Karpas-422 (cell line): Measurements from ENCODE around the gene KCNC1. TPM values are rescaled to one million over a fixed set of nuclear protein-coding genes. Genes with fewer than 3 reads are reported as not detected.

ENCODE experiments used
- DNase-seq: peaks from one replicate; pipeline ENCODE4 v3.0.0-alpha.2; 2015
- H2AFZ ChIP-seq: fragments of 200-600 bp; sonication (generic); 2 replicates; pipeline ENCODE4 v1.6.1; 2014; ENCODE audit warnings: antibody characterized with exemption, low read length, mixed read lengths
- H3K27ac ChIP-seq: fragments of 200-600 bp; sonication (generic); 2 replicates; pipeline ENCODE4 v1.5.1; 2014; ENCODE audit warnings: mild to moderate bottlenecking, low read length, moderate library complexity
- H3K27me3 ChIP-seq: fragments of 200-600 bp; sonication (generic); 2 replicates; pipeline ENCODE4 v1.6.1; 2014; ENCODE audit warnings: low read length, mixed read lengths
- H3K36me3 ChIP-seq: fragments of 200-600 bp; sonication (generic); 2 replicates; pipeline ENCODE4 v1.6.1; 2014; ENCODE audit warnings: low read length, mixed read lengths; ENCODE audit not compliant: insufficient read depth
- H3K4me1 ChIP-seq: fragments of 200-600 bp; sonication (generic); 2 replicates; pipeline ENCODE4 v1.6.1; 2014; ENCODE audit warnings: mild to moderate bottlenecking, low read length, mixed read lengths
- H3K4me2 ChIP-seq: fragments of 200-600 bp; sonication (generic); 2 replicates; pipeline ENCODE4 v1.6.1; 2014; ENCODE audit warnings: low read length, low read depth, mild to moderate bottlenecking; ENCODE audit not compliant: poor library complexity, severe bottlenecking
- H3K4me3 ChIP-seq: fragments of 200-600 bp; sonication (generic); 2 replicates; pipeline ENCODE4 v1.5.1; 2014; ENCODE audit warnings: mild to moderate bottlenecking, antibody characterized with exemption, low read length, mixed read lengths
- H3K79me2 ChIP-seq: fragments of 200-600 bp; sonication (generic); 2 replicates; pipeline ENCODE4 v1.6.1; 2014; ENCODE audit warnings: mild to moderate bottlenecking, low read length, mixed read lengths
- H3K9ac ChIP-seq: fragments of 200-600 bp; sonication (generic); 2 replicates; pipeline ENCODE4 v1.6.0; 2014; ENCODE audit warnings: low read length
- H3K9me2 ChIP-seq: fragments of 200-600 bp; sonication (generic), shearing (Covaris generic); replicated peaks from 2 replicates; pipeline ENCODE4 v1.6.0; 2014; ENCODE audit warnings: mild to moderate bottlenecking, low read length, moderate library complexity; ENCODE audit not compliant: insufficient read depth
- H3K9me3 ChIP-seq: fragments of 300-700, 200-600 bp; sonication (generic); 2 replicates; pipeline ENCODE4 v1.6.1; 2014; ENCODE audit warnings: low read length, mixed read lengths
- H4K20me1 ChIP-seq: fragments of 200-600 bp; sonication (generic); 2 replicates; pipeline ENCODE4 v1.6.1; 2014; ENCODE audit warnings: mild to moderate bottlenecking, antibody characterized with exemption, low read length, low read depth; ENCODE audit not compliant: insufficient read depth
- total RNA-seq: library from RNA; depleted of rRNA; stranded (reverse); fragments of >200 nt; shearing (Covaris generic); gene quantifications from 2 replicates; pipeline ENCODE4 v1.2.3, GENCODE V29; 2014; ENCODE audit warnings: low replicate concordance

KCNC1 gene
- total RNA-seq, 1 experiment from 2014 or later, result not detected

- DNase-seq, result no peak
- Histone ChIP-seq H3K79me2 (no peaks in the 10 kb centered on the region), H3K9ac (no peak overlapping the region), H2AFZ (no peak overlapping the region), H3K9me3 (no peaks in the 10 kb centered on the region), H3K9me2 (no peaks in the 10 kb centered on the region), H3K4me3 (no peak overlapping the region), H3K36me3 (no peaks in the 10 kb centered on the region), H3K27ac (no peak overlapping the region), H3K4me1 (0 out of 2 replicates have a peak, but pooled peaks cover 3% of the 10 kb centered on the region), H4K20me1 (no peaks in the 10 kb centered on the region), H3K27me3 (no peaks in the 10 kb centered on the region), H3K4me2 (no peak overlapping the region)
These were observed 76.8 kb downstream of the KCNC1 start for GRCh38 chr11:17811352-17811751.

GRCh38 chr11:17812091-17812864 lies 77.7 kb downstream of the KCNC1 start:
- Histone ChIP-seq H4K20me1 (no peaks in the 10 kb centered on the region), H3K36me3 (no peaks in the 10 kb centered on the region), H3K9ac (no peak overlapping the region), H2AFZ (no peak overlapping the region), H3K27ac (no peak overlapping the region), H3K27me3 (no peaks in the 10 kb centered on the region), H3K4me1 (0 out of 2 replicates have a peak, but pooled peaks cover 3% of the 10 kb centered on the region), H3K9me2 (no peaks in the 10 kb centered on the region), H3K4me2 (no peak overlapping the region), H3K79me2 (no peaks in the 10 kb centered on the region), H3K4me3 (no peak overlapping the region), H3K9me3 (no peaks in the 10 kb centered on the region)
- no peak for DNase-seq

GRCh38 chr11:17812865-17813187 lies 78.2 kb downstream of the KCNC1 start:
- Histone ChIP-seq H3K4me1 (0 out of 2 replicates have a peak, but pooled peaks cover 3% of the 10 kb centered on the region), H3K4me2 (no peak overlapping the region), H3K79me2 (no peaks in the 10 kb centered on the region), H3K36me3 (no peaks in the 10 kb centered on the region), H3K9ac (no peak overlapping the region), H3K27ac (no peak overlapping the region), H2AFZ (no peak overlapping the region), H4K20me1 (no peaks in the 10 kb centered on the region), H3K9me3 (no peaks in the 10 kb centered on the region), H3K27me3 (no peaks in the 10 kb centered on the region), H3K4me3 (no peak overlapping the region), H3K9me2 (no peaks in the 10 kb centered on the region)
- DNase-seq, result no peak

- H2AFZ ChIP-seq, result no peak overlapping the region
- H3K79me2 ChIP-seq, result no peaks in the 10 kb centered on the region
- 0 out of 2 replicates have a peak, but pooled peaks cover 3% of the 10 kb centered on the region for H3K4me1 ChIP-seq
- no peak overlapping the region for H3K4me3 ChIP-seq
- H3K9me2 ChIP-seq, result no peaks in the 10 kb centered on the region
- no peaks in the 10 kb centered on the region for H3K9me3 ChIP-seq
- no peak overlapping the region for H3K27ac ChIP-seq
- no peak for DNase-seq
- H3K27me3 ChIP-seq, result no peaks in the 10 kb centered on the region
- no peak overlapping the region for H3K9ac ChIP-seq
- H3K36me3 ChIP-seq, result no peaks in the 10 kb centered on the region
- H3K4me2 ChIP-seq, result no peak overlapping the region
- H4K20me1 ChIP-seq, result no peaks in the 10 kb centered on the region
These were observed 78.9 kb downstream of the KCNC1 start for GRCh38 chr11:17813391-17814059.

GRCh38 chr11:17814546-17814945 lies 80.0 kb downstream of the KCNC1 start:
- Histone ChIP-seq H3K9me2 (no peaks in the 10 kb centered on the region), H3K4me2 (no peak overlapping the region), H3K79me2 (no peaks in the 10 kb centered on the region), H3K27me3 (no peaks in the 10 kb centered on the region), H3K4me1 (0 out of 2 replicates have a peak, but pooled peaks cover 3% of the 10 kb centered on the region), H2AFZ (no peak overlapping the region), H3K27ac (no peak overlapping the region), H3K9me3 (no peaks in the 10 kb centered on the region), H3K36me3 (no peaks in the 10 kb centered on the region), H3K4me3 (no peak overlapping the region), H4K20me1 (no peaks in the 10 kb centered on the region), H3K9ac (no peak overlapping the region)
- DNase-seq, result no peak

- H3K4me3 ChIP-seq, result no peak overlapping the region
- DNase-seq, result no peak
- no peak overlapping the region for H3K27ac ChIP-seq
These were observed 81.8 kb downstream of the KCNC1 start for GRCh38 chr11:17816232-17816931.

GRCh38 chr11:17821648-17822400 lies 87.2 kb downstream of the KCNC1 start:
- H3K79me2 ChIP-seq, result no peaks in the 10 kb centered on the region
- H2AFZ ChIP-seq, result no peak overlapping the region
- H3K36me3 ChIP-seq, result no peaks in the 10 kb centered on the region
- no peak overlapping the region for H3K4me2 ChIP-seq
- no peak for DNase-seq
- no peak overlapping the region for H3K4me3 ChIP-seq
- peaks cover 10% of the 10 kb centered on the region; the same call in 1 of the 2 replicates for H4K20me1 ChIP-seq
- H3K4me1 ChIP-seq, result no peaks in the 10 kb centered on the region
- no peak overlapping the region for H3K27ac ChIP-seq
- H3K9ac ChIP-seq, result no peak overlapping the region
- no peaks in the 10 kb centered on the region for H3K27me3 ChIP-seq
- no peaks in the 10 kb centered on the region for H3K9me3 ChIP-seq
- no peaks in the 10 kb centered on the region for H3K9me2 ChIP-seq

More at GRCh38 chr11:17816232-17816931, 81.8 kb downstream of the KCNC1 start:
- H3K9me3 ChIP-seq, result no peaks in the 10 kb centered on the region
- no peaks in the 10 kb centered on the region for H3K27me3 ChIP-seq
- no peaks in the 10 kb centered on the region for H4K20me1 ChIP-seq
- no peak overlapping the region for H3K4me2 ChIP-seq
- H2AFZ ChIP-seq, result no peak overlapping the region
- H3K9ac ChIP-seq, result no peak overlapping the region
- H3K9me2 ChIP-seq, result no peaks in the 10 kb centered on the region
- 0 out of 2 replicates have a peak, but pooled peaks cover 3% of the 10 kb centered on the region for H3K4me1 ChIP-seq
- H3K79me2 ChIP-seq, result no peaks in the 10 kb centered on the region
- H3K36me3 ChIP-seq, result no peaks in the 10 kb centered on the region
